Measurements from ENCODE around the gene PRR30. TPM values are rescaled to one million over a fixed set of nuclear protein-coding genes. Genes with fewer than 3 reads are reported as not detected.
"Not testable (repeated sequence)": the region's sequence is repeated elsewhere in the genome, so short reads cannot be mapped to it uniquely, and the experiment has no call there.

PRR30 gene
- total and polyA plus RNA-seq, 7 donors = not detected

GRCh38 chr2:27122791-27123190 lies 16.4 kb downstream of the PRR30 start:
- 88 to 89% (median 89%) methylated on average over 7 of the region's 7 CpGs for WGBS, 3 donors
- Histone ChIP-seq H3K4me3 (peak overlapping the region; percentile 74), H3K4me1 (peaks cover 12% of the 10 kb centered on the region), H3K27me3 (ENCODE audit: insufficient read depth in 3 of 3, low read length in 2 of 3) (peaks cover 0 to 9% (median 0%) of the 10 kb centered on the region in 3 donors), H3K36me3 (ENCODE audit: insufficient read depth in 1 of 2, low read depth in 1 of 2) (no peaks in the 10 kb centered on the region), H3K9me3 (no peaks in the 10 kb centered on the region), H3K27ac (peak overlapping the region; percentile 80)
- no peak for DNase-seq
- TF ChIP-seq CTCF (IDR thresholded peaks at IDR 0.05) = no peak
- no peak for ATAC-seq
- intact Hi-C loops (cut with DNase I) = no loop called here

GRCh38 chr2:27121906-27122305 lies 17.3 kb downstream of the PRR30 start:
- no peak for TF ChIP-seq CTCF (IDR thresholded peaks at IDR 0.05)
- Histone ChIP-seq H3K9me3 (no peaks in the 10 kb centered on the region), H3K27me3 (ENCODE audit: insufficient read depth in 3 of 3, low read length in 2 of 3) (peaks cover 0 to 9% (median 0%) of the 10 kb centered on the region in 3 donors), H3K27ac (no peak overlapping the region), H3K4me1 (peaks cover 12% of the 10 kb centered on the region), H3K4me3 (no peak overlapping the region), H3K36me3 (ENCODE audit: insufficient read depth in 1 of 2, low read depth in 1 of 2) (no peaks in the 10 kb centered on the region)
- intact Hi-C loops (cut with DNase I) = no loop called here
- DNase-seq = no peak
- 82 to 85% (median 83%) methylated on average over 2 of the region's 2 CpGs for WGBS, 3 donors
- no peak for ATAC-seq

GRCh38 chr2:27119330-27119670 lies 19.9 kb downstream of the PRR30 start:
- peak overlapping the region; percentile 67 for H3K4me3 ChIP-seq
- DNase-seq; H3K4me1 ChIP-seq; H3K27ac ChIP-seq; H3K36me3 ChIP-seq (ENCODE audit: insufficient read depth in 1 of 2, low read depth in 1 of 2); H3K27me3 ChIP-seq (ENCODE audit: insufficient read depth in 3 of 3, low read length in 2 of 3); intact Hi-C loops (cut with DNase I); H3K9me3 ChIP-seq; ATAC-seq: not testable (repeated sequence)
- 78 to 86% (median 84%) methylated on average over 8 of the region's 8 CpGs for WGBS, 3 donors

DNA sequence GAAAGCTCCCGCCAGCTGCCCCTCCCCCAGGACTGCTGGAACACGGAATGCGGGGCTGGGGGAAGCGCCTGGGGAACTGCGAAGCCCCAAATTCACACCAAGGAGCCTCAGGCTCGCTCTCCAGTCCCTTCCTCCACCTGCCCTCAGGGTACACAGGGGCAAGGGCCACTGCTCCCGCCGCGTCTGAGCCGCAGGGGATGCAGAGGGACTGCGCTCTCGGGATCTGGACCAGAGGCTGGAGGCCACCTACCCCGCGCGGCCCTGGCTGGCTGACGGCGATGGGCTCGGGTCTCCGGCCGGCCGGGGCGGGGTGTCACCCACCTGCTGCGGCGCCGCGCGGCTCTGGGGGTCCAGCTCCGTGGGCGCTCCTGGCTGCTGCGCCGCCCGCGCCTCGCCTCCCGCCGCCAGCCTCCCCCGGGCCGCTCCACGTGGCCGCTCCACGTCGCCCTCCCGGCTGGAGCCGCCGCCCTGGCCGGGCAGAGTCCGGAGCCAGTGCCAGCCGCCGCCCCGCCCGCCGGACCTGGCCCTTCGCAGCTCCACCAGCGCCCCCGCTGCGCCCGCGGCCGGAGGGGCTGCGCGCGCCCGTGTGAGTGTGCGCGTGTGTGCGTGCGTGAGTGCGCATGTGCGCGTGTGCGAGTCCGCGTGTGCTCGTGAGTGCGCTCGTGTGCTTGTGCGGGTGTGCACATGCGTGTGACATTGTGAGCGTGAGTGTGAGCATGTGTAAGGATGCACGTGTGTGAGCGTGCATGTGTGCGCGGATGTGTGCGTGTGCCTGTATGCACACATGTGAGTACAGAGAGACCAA lies 20.5 kb downstream of the PRR30 start, which contains the start of gene CGREF1:
TSS of gene CGREF1 (minus strand) at position 604 of the 805 bp plus-strand sequence. CDS start 14,762 bp downstream, outside the sequence.
- 3 to 7% (median 5%) methylated on average over 58 to 84 of the region's 84 CpGs for WGBS, 3 donors
- Histone ChIP-seq H3K9me3 (no peaks in the 10 kb centered on the region), H3K27me3 (ENCODE audit: insufficient read depth in 3 of 3, low read length in 2 of 3) (peaks cover 0 to 9% (median 0%) of the 10 kb centered on the region in 3 donors), H3K4me3 (peak within 1 kb of the TSS; percentile 67), H3K36me3 (ENCODE audit: insufficient read depth in 1 of 2, low read depth in 1 of 2) (no peaks in the 10 kb centered on the region), H3K27ac (no peak within 1 kb of the TSS), H3K4me1 (peaks cover 5% of the 10 kb centered on the region)
- ATAC-seq (peak in 3 of 4 donors; percentile 22 to 30 (median 23)), DNase-seq (no peak)
- no peak for TF ChIP-seq CTCF (IDR thresholded peaks at IDR 0.05)
- intact Hi-C loops (cut with DNase I) = no loop called here

DNA sequence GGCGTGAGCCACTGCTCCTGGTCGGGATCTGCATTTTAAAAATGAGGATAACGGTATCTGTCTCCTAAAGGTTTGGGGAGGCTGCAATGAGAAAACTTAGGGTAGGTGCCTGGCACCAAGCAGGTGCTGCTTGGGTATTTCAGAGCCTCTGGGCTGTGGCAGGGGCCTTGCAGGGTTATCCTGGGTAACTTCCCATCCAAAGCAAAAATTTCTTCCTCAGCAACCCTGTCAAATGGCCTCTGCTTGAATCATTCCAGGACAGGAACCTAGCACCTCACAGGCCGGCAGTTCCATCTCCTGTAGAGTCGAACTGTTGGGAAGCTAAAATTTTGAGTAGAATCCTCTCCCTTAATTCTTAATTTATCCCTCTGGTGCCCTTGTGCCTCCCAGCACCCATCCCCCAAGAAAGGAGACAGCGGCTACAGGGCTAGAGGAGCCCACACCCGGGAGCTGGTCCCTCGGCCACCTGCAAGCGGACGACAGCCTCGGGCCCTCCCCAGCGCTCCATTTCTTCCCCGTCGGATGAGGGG lies 21.1 kb downstream of the PRR30 start:
- DNase-seq (peak in 1 of 2 donors; percentile 32), ATAC-seq (peak in 1 of 4 donors; percentile 8)

More for the DNA sequence above, 21.1 kb downstream of the PRR30 start:
- no peak for TF ChIP-seq CTCF (IDR thresholded peaks at IDR 0.05)
- H3K4me1 ChIP-seq = peaks cover under 1% of the 10 kb centered on the region
- H3K36me3 ChIP-seq (ENCODE audit: insufficient read depth in 1 of 2, low read depth in 1 of 2) = no peaks in the 10 kb centered on the region
- WGBS, 3 donors = 28 to 37% (median 32%) methylated on average over 11 to 14 of the region's 14 CpGs
- no peaks in the 10 kb centered on the region for H3K9me3 ChIP-seq
- intact Hi-C loops (cut with DNase I) = no loop called here
- H3K27me3 ChIP-seq (ENCODE audit: insufficient read depth in 3 of 3, low read length in 2 of 3) = peaks cover 0 to 9% (median 0%) of the 10 kb centered on the region in 3 donors
- H3K4me3 ChIP-seq = peak overlapping the region; percentile 67
- H3K27ac ChIP-seq = no peak overlapping the region

Measured in psoas muscle (tissue), 8 donors.